ENCODE data around the gene PCGF3.
"Not testable (repeated sequence)": the region's sequence is repeated elsewhere in the genome, so short reads cannot be mapped to it uniquely, and the experiment has no call there.

PCGF3 gene

GRCh38 chr4:726838-727237, 21.2 kb downstream of the PCGF3 start:
- TF ChIP-seq, protein P1, sequence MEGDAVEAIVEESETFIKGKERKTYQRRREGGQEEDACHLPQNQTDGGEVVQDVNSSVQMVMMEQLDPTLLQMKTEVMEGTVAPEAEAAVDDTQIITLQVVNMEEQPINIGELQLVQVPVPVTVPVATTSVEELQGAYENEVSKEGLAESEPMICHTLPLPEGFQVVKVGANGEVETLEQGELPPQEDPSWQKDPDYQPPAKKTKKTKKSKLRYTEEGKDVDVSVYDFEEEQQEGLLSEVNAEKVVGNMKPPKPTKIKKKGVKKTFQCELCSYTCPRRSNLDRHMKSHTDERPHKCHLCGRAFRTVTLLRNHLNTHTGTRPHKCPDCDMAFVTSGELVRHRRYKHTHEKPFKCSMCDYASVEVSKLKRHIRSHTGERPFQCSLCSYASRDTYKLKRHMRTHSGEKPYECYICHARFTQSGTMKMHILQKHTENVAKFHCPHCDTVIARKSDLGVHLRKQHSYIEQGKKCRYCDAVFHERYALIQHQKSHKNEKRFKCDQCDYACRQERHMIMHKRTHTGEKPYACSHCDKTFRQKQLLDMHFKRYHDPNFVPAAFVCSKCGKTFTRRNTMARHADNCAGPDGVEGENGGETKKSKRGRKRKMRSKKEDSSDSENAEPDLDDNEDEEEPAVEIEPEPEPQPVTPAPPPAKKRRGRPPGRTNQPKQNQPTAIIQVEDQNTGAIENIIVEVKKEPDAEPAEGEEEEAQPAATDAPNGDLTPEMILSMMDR (IDR thresholded peaks at IDR 0.05; ENCODE audit: low read depth, low read length) = no peak
- H3K4me1 ChIP-seq = no peaks in the 10 kb centered on the region
- no peak overlapping the region for H3K4me3 ChIP-seq (ENCODE audit: low read depth, low read length)
- no peak for DNase-seq
- no peaks in the 10 kb centered on the region for H3K27me3 ChIP-seq
- H3K9me3 ChIP-seq = no peaks in the 10 kb centered on the region
- peaks cover 16% of the 10 kb centered on the region for H3K36me3 ChIP-seq

- Histone ChIP-seq H3K9me3 (no peaks in the 10 kb centered on the region), H3K36me3 (peaks cover 16% of the 10 kb centered on the region), H3K4me3 (ENCODE audit: low read depth, low read length) (no peak overlapping the region), H3K27me3 (no peaks in the 10 kb centered on the region), H3K4me1 (no peaks in the 10 kb centered on the region)
- TF ChIP-seq, protein P1 (IDR thresholded peaks at IDR 0.05; ENCODE audit: low read depth, low read length) = no peak
- DNase-seq = no peak
These were observed 21.9 kb downstream of the PCGF3 start for GRCh38 chr4:727576-727975.

GRCh38 chr4:729336-730315, 24.0 kb downstream of the PCGF3 start:
- Histone ChIP-seq H3K4me1 (no peaks in the 10 kb centered on the region), H3K9me3 (no peaks in the 10 kb centered on the region), H3K4me3 (ENCODE audit: low read depth, low read length) (no peak overlapping the region), H3K27me3 (no peaks in the 10 kb centered on the region), H3K36me3 (peaks cover 33% of the 10 kb centered on the region)
- no peak for DNase-seq
- TF ChIP-seq, protein P1 (IDR thresholded peaks at IDR 0.05; ENCODE audit: low read depth, low read length) = no peak

DNA sequence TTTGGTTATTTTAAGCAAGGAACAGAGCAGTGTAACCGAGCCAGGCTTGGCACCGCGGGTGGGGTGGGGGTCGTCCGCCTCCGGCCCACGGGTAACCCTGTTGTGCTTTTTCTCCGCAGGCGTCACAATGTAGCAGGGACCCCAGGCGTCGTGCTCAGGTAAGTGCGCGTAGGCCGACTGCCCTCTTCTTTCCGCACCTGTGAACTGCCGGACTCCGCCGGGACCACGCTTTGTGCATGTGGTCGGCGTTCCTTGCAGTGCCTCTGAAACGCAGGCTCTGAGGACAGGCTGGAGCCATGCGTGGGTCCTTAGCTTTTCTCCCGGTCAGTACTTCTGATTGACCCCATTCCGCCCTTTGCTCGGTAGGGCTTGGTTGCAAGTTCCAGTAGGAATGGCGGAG, 24.9 kb downstream of the PCGF3 start:
- no peaks in the 10 kb centered on the region for H3K9me3 ChIP-seq
- H3K27me3 ChIP-seq = no peaks in the 10 kb centered on the region
- peaks cover 42% of the 10 kb centered on the region for H3K36me3 ChIP-seq
- DNase-seq = no peak
- H3K4me3 ChIP-seq (ENCODE audit: low read depth, low read length) = no peak overlapping the region
- no peaks in the 10 kb centered on the region for H3K4me1 ChIP-seq
- TF ChIP-seq, protein P1 (IDR thresholded peaks at IDR 0.05; ENCODE audit: low read depth, low read length) = no peak

- DNase-seq; H3K9me3 ChIP-seq; H3K4me1 ChIP-seq; H3K27me3 ChIP-seq; H3K4me3 ChIP-seq (ENCODE audit: low read depth, low read length): not testable (repeated sequence)
- peaks cover 44% of the 10 kb centered on the region for H3K36me3 ChIP-seq
These were observed 25.6 kb downstream of the PCGF3 start for GRCh38 chr4:730946-731904.

DNA sequence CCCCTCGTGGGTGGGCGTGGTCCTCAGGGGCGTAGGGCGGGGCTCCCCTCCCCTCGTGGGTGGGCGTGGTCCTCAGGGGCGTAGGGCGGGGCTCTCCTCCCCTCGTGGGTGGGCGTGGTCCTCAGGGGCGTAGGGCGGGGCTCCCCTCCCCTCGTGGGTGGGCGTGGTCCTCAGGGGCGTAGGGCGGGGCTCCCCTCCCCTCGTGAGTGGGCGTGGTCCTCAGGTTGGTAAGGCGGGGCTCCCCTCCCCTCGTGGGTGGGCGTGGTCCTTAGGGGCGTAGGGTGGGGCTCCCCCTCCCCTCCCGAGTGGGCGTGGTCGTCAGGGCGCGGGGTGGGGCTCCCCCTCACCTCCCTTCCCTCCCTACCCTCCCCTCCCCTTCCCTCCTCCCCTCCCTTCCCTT, 26.3 kb downstream of the PCGF3 start:
- not testable (repeated sequence) for H3K4me1 ChIP-seq; H3K9me3 ChIP-seq; DNase-seq; H3K4me3 ChIP-seq (ENCODE audit: low read depth, low read length); H3K27me3 ChIP-seq
- H3K36me3 ChIP-seq = peaks cover 44% of the 10 kb centered on the region

Data from BE2C (cell line).